HG03108 (cell line): ENCODE data around the gene CENPW.
A peak's percentile ranks its signal among the peaks of the same experiment; 100 is the strongest.

Source experiments
- ATAC-seq: cut with Tn5 transposase; IDR thresholded peaks from one replicate; pipeline ENCODE4 v1.9.1; 2021; ENCODE audit warnings: moderate library complexity; ENCODE audit not compliant: unreplicated experiment

Gene CENPW

DNA sequence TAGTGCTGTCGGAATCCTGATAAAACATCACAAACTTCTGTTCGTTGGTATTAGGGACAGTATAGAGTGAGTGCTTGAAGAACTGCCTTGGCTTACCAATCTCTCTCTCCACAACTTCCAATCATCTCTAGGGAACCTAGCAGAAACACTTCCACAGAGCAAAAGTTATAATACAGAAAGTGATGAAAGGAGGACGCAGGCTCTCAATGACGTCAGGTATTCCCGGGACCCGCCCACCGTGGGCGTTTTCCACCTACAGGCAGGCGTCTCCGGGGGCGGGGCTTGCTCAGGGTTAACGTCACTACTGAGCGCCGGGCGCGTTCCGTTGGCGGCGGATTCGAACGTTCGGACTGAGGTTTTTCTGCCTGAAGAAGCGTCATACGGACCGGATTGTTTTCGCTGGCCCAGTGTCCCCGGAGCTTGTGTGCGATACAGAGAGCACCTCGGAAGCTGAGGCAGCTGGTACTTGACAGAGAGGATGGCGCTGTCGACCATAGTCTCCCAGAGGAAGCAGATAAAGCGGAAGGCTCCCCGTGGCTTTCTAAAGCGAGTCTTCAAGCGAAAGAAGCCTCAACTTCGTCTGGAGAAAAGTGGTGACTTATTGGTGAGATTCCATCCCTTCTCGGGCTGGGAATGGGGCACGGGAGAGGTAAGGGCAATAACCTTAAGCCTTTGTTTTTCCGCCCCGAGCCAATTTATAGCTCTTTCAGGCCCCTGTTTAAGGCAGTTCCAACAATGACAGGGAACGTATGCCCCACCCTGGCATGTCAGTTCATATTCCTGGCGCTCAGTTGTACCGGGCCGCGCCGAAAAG, at the start of gene CENPW:
Gene CENPW, plus strand, starts transcription at position 320 of the 814 bp plus-strand sequence. Its CDS starts 159 bp downstream, at position 479.
- ATAC-seq: peak; percentile 92

DNA sequence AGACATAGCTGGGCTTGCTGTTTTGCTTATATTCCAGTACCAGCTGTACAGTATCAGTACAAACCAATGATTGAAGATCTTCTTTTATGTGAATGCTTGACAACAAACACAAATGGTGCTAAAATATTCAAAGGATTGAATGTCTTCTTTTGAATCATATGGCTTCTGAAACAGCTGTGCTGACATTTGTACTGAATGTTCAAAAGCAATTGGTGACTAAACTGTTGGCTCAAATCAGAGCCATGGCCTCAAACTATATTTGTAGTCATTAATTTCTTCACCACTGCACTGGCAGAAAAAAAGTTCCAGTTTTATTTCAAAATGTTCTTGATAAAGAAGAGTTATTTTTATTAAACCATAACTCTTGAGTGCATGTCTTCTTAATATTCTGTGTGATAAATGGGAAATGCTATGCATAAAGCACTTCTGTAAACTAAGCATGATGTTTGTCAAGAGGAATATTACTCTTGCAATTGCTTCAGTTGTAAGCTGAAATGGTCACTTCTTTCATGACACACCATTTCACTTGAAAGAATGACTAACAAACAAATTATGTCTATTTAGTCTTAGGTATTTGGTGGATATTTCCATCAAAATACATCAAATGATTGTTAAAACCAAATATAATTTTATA, 45.9 kb upstream of the CENPW start:
- no peak for ATAC-seq

DNA sequence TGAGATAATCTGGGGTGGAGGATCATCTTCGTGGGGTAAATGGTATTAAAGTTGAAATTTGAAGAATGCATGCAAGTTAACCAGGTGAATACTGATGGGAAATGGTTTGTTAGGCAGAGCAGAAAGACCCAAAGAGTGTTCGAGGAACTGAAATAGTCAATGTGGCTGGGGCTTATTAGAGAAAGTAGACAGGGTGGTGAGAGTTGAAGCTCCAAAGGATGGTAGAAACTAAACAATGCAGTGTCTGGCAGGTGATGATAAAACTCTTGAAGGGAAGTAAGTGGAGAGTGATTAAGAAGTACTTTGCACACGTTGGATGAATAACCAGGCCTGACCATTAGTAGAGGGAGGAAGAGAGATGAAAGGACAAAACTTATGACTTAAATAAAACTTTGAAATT, 39.8 kb upstream of the CENPW start:
- ATAC-seq: no peak

DNA sequence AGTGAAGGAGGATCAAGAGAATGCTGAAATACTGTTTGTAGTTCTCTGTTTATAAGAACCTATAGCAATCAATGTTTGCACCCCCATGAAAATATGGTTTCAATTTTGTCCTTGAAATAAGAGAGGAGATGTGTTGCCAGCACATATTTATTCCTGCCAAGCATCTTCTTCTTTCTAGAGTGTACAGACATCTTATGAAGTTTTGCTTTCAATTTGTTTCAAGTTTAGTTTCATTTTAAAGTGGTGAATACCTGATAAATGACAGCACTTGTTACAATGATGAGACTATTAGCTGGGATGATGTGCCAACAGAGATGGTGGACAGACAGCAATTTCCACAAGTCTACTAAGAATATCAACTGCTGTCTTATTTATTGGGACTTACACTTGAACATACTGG, 39.2 kb upstream of the CENPW start:
- peak; percentile 84 for ATAC-seq

GRCh38 chr6:126302191-126302590, 37.7 kb upstream of the CENPW start:
- ATAC-seq: no peak

DNA sequence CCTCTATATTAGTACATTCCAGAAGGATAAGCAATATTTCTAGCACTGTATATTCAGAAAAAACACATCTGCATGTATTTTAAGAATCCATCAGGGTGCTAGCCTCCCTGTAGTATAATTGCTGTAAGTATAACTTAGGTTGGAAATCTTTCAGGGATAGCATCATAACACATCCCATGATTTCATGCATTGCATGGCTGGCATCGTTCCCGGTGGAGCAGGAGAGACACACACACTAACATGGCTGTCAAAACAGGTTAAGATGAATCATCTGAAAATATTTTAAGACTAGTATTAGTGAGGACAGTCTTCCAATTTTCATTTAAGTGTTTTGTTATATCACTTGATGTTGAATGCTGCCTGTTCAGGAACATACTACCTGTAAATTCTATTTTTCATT, 32.1 kb upstream of the CENPW start:
- no peak for ATAC-seq

GRCh38 chr6:126308362-126308761, 31.6 kb upstream of the CENPW start:
- no peak for ATAC-seq

DNA sequence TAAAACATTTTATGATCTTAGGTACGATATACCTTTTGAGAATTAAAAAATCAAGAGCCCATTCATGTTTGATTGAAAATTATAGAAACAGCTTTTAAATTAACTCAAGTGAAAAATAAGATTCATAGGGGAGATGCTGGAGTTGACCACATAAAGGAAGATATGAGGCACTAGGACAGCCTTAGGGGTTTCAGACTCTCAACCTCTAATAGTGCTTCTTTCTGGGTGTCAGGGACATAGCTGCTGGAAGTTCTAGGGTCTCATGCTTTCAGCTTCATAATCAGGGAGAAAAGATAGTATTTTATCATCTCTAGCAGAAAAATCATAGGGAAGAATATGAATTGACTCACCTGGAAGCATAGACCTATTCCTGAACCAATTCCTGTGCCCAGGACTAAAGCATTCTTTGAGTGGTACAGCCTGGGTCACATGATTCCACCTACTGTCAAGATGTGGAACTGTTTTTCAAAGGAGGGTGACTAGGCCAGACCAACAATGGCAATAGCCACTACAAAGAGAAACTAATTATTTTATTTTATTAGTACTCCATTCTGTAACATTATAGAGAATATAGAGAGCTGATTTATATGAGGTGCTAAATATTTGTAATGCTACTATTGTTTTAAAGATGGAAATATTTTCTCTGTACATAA, 27.8 kb upstream of the CENPW start:
- no peak for ATAC-seq

DNA sequence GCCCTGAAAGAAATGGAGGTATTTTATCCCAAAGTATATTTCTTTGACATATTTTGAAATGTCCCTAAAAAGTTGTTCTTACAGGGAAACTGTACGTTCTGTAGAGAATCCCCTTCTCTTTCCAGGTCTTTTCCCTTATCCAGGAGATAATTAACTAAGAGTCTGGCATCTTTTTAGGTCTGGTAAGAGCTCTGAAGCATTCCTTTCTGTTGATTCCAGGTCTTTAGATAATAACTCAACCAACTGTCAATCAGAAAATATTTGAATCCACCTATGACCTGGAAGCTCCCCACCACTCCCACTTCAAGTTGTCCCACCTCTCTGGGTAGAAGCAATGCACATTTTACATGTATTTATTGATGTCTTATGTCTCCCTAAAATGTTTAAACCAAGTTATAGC, 26.0 kb upstream of the CENPW start:
- ATAC-seq: no peak

- no peak for ATAC-seq
Measured at GRCh38 chr6:126318797-126319196, 21.1 kb upstream of the CENPW start.

DNA sequence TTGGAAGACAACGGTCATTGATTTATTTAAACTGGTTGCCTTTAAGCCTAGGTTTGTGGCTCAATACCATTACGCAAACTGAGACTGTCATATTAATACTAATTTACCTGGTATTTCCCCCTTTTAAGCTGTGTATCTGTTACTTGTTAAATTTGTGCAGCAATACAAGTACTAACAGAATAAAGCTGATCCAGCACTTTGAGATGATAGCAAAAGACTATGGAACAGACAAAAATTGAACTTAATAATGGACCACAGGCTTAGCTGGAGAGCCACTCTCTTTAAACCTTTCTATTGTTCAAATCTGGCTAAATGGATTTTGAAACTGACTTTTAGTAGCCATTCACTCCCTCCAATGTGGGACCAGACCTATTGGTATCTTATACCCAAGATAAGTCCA, 6.2 kb upstream of the CENPW start:
- no peak for ATAC-seq

GRCh38 chr6:126335210-126335609, 4.7 kb upstream of the CENPW start:
- ATAC-seq: no peak

DNA sequence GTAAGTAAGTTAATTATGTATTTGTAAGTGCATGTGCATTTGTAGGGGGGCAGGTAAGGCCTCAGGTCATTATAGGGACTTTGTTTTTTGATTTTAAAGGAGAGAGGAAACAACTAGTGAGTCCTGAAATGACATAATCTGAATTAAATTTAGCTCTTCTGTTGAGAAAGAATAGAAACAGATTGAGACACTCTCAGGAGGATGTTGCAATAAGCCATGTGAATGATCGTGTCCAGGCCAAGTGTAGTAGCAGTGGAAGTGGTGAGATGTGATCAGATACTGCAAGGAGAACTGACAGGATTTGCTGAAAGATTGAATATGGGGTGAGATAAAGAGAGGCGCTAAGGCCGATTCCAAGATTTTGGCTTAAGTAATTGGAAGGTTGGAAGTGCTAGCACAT, 2.6 kb upstream of the CENPW start:
- no peak for ATAC-seq

DNA sequence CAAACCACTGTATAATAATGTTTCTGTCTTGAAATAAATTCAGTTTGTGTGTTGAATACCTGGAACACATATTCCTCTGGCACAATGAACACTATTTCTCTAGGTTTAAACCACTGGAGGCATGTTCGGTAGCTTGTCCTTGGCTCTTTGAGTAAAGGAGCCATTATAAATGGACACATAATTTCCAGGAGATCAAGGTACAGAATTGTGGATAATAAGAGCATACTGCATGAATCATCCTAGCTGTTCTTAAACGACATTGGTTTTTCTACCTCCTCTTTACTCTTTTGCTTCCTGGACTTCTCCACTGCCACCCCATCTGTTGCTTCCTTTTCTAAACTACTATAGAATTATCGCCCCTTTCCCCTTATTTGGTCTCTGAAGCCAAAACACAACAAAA, 1.2 kb downstream of the CENPW start:
- no peak for ATAC-seq

GRCh38 chr6:126344181-126344580, 4.3 kb downstream of the CENPW start:
- no peak for ATAC-seq

- ATAC-seq: no peak
Measured at GRCh38 chr6:126351960-126352359, 12.0 kb downstream of the CENPW start.

GRCh38 chr6:126352514-126352913, 12.6 kb downstream of the CENPW start:
- ATAC-seq: no peak

- ATAC-seq: no peak
Measured at GRCh38 chr6:126356526-126356925, 16.6 kb downstream of the CENPW start.

GRCh38 chr6:126359936-126360537, 20.1 kb downstream of the CENPW start:
- no peak for ATAC-seq

GRCh38 chr6:126361832-126362440, 22.0 kb downstream of the CENPW start:
- ATAC-seq: no peak

DNA sequence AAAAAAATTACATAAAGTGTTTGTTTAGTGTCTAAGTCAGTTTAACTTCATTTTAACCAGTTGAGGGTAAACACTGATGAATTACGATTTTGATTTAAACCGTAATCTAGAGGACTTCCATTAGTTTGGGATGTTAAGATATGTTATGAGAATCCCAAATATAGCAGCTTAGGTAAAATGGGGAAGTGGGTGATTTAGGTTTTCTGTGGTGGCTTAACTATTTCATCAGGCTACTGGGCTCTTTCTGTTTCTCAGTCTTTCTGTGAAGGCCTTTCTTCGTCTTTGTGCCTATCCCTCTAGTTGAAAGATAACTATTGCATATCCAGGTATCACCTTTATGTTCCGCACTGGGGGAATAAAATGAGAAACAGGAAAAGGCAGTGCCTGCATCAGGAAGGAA, 27.9 kb downstream of the CENPW start:
- ATAC-seq: no peak
